Esophagus squamous epithelium (tissue), 5 donors: Measurements from ENCODE around the gene TPGS2. TPM values are rescaled to one million over a fixed set of nuclear protein-coding genes. Genes with fewer than 3 reads are reported as not detected.

ENCODE experiments used
- DNase-seq: peaks from one replicate; lab custom pipeline; 2025; lab: John Stamatoyannopoulos, UW
- H3K27ac ChIP-seq, 4 donors: fragments of 200-600 bp; sonication (generic); one replicate each; pipeline ENCODE4 v1.5.1; 2016 to 2019; ENCODE audit warnings: mild to moderate bottlenecking in 1 of 4
- H3K27me3 ChIP-seq, 4 donors: fragments of 200-600 bp; sonication (generic); 1 replicate in 3 of 4; 2 replicates in 1 of 4; pipeline versions ENCODE4 v1.5.1 to v1.6.0; 2017 to 2021; ENCODE audit warnings: antibody characterized with exemption in 1 of 4
- H3K36me3 ChIP-seq, 3 donors: fragments of 200-600 bp; sonication (generic); one replicate each; pipeline ENCODE4 v1.5.1; 2016 to 2019
- H3K4me1 ChIP-seq, 3 donors: fragments of 200-600 bp; sonication (generic); one replicate each; pipeline ENCODE4 v1.5.1; 2017 to 2019
- H3K4me3 ChIP-seq, 4 donors: fragments of 200-600 bp; sonication (generic); 1 replicate in 3 of 4; 2 replicates in 1 of 4; pipeline ENCODE4 v1.5.1; 2016 to 2019; ENCODE audit warnings: mild to moderate bottlenecking in 2 of 4, moderate library complexity in 1 of 4
- H3K9me3 ChIP-seq, 3 donors: fragments of 200-600 bp; sonication (generic); one replicate each; pipeline ENCODE4 v1.5.1; 2016 to 2019
- POLR2A ChIP-seq, 4 donors: fragments of 450-650 bp; IDR thresholded peaks; one replicate each; pipeline ENCODE4 v1.6.1; 2017; ENCODE audit warnings: antibody characterized with exemption in 4 of 4, mild to moderate bottlenecking in 4 of 4, moderate library complexity in 3 of 4
- WGBS, 2 donors: methylation state at CpG; one replicate each; pipeline ENCODE4 v1.1.5; 2018; 5-methylcytosine and 5-hydroxymethylcytosine counted together
- intact Hi-C: fragments of 100-400 bp; cut with DNase I; formaldehyde crosslinking; loops from one replicate; pipeline ENCODE4 v1.15.0; 2022
- total RNA-seq, 4 donors: library from RNA; depleted of rRNA; stranded (reverse); fragments of >200 nt; gene quantifications; one replicate each; pipeline ENCODE4 v1.1.0, GENCODE V29; 2016
- TF ChIP-seq, protein P1 (sequence below), 6 experiments: fragments of 450-650 bp in 4 of 6; fragments of 200-600 bp in 2 of 6; sonication (generic) in 2 of 6; IDR thresholded peaks; one replicate each; pipeline ENCODE4 v1.5.1; 2016 to 2019; ENCODE audit warnings: antibody characterized with exemption in 6 of 6, mild to moderate bottlenecking in 4 of 6, moderate library complexity in 4 of 6
- donor health status: DM: yes; HTN: yes; CAD: no.

TPGS2 gene
- total RNA-seq, 4 donors from 2014 or later = 65.1 to 155 (median 105) TPM

DNA sequence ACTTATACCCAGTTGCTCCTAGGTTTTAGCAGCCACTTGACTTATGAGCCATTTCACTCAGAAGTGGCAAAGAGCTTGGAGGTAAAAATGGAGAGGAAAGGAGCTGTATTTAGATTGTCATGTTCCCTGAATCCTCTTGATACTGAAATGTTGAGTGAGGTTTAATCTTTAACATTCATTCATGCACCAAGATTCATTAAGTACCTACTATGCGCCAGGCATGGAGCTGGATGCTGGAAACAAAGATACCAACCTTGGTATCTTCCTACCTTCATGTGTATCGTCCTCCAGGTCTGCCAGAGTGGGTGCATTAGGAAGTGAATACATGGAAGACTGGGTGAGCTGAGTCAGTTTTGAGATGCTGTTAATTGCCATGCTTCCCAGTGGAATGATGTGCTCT lies 23.7 kb downstream of the TPGS2 start:
- no peak overlapping the region for H3K27ac ChIP-seq
- TF ChIP-seq POLR2A (IDR thresholded peaks at IDR 0.05) = no peak
- TF ChIP-seq, protein P1, sequence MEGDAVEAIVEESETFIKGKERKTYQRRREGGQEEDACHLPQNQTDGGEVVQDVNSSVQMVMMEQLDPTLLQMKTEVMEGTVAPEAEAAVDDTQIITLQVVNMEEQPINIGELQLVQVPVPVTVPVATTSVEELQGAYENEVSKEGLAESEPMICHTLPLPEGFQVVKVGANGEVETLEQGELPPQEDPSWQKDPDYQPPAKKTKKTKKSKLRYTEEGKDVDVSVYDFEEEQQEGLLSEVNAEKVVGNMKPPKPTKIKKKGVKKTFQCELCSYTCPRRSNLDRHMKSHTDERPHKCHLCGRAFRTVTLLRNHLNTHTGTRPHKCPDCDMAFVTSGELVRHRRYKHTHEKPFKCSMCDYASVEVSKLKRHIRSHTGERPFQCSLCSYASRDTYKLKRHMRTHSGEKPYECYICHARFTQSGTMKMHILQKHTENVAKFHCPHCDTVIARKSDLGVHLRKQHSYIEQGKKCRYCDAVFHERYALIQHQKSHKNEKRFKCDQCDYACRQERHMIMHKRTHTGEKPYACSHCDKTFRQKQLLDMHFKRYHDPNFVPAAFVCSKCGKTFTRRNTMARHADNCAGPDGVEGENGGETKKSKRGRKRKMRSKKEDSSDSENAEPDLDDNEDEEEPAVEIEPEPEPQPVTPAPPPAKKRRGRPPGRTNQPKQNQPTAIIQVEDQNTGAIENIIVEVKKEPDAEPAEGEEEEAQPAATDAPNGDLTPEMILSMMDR (IDR thresholded peaks at IDR 0.05) = no peak

GRCh38 chr18:36798738-36799473 lies 29.9 kb downstream of the TPGS2 start:
- DNase-seq = no peak
- peaks cover 0 to 99% (median 20%) of the 10 kb centered on the region in 3 donors for H3K36me3 ChIP-seq
- intact Hi-C loops = no loop called here
- H3K9me3 ChIP-seq = no peaks in the 10 kb centered on the region
- no peaks in the 10 kb centered on the region for H3K27me3 ChIP-seq
- 89 to 92% methylated on average over 3 of the region's 3 CpGs for WGBS, 2 donors
- H3K4me1 ChIP-seq = no peaks in the 10 kb centered on the region
- no peak overlapping the region for H3K4me3 ChIP-seq
- no peak overlapping the region for H3K27ac ChIP-seq
- no peak for TF ChIP-seq POLR2A (IDR thresholded peaks at IDR 0.05)
- TF ChIP-seq, protein P1 (IDR thresholded peaks at IDR 0.05) = no peak

More for the DNA sequence above, 23.7 kb downstream of the TPGS2 start:
- no peak for DNase-seq
- intact Hi-C loops = no loop called here
- H3K4me3 ChIP-seq = no peak overlapping the region
- no peaks in the 10 kb centered on the region for H3K9me3 ChIP-seq
- peaks cover 0 to 5% (median 3%) of the 10 kb centered on the region in 3 donors for H3K4me1 ChIP-seq
- H3K36me3 ChIP-seq = peaks cover 0 to 83% (median 0%) of the 10 kb centered on the region in 3 donors
- 96 to 100% methylated on average over 2 of the region's 2 CpGs for WGBS, 2 donors
- no peaks in the 10 kb centered on the region for H3K27me3 ChIP-seq

- Histone ChIP-seq H3K4me1 (no peaks in the 10 kb centered on the region), H3K27me3 (no peaks in the 10 kb centered on the region), H3K27ac (no peak overlapping the region), H3K4me3 (no peak overlapping the region), H3K9me3 (no peaks in the 10 kb centered on the region), H3K36me3 (peaks cover 0 to 88% (median 18%) of the 10 kb centered on the region in 3 donors)
- no peak for DNase-seq
- TF ChIP-seq, protein P1 (IDR thresholded peaks at IDR 0.05) = no peak
- no peak for TF ChIP-seq POLR2A (IDR thresholded peaks at IDR 0.05)
- WGBS, 2 donors = 96 to 98% methylated on average over 4 of the region's 4 CpGs
- intact Hi-C loops = no loop called here
These were observed 36.0 kb downstream of the TPGS2 start for GRCh38 chr18:36792634-36793283.

DNA sequence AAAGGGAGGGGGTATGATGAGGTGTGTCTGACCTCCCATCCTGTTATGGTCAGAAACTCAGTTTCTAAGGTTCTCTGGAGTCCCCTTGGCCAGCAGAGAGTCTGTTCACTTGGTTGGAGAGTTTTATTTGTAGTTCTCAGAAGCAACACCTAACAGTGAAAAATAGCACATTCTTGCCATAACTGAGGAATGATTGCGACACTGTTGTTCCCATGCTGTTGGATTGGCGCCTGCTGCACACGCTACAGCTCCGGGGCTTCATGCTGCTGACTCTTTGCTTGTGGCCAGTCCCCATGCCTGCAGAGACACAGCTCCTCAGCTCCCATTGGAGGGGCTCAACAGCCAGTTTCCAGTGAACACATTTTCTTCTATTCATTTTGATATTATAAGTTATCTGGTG lies 42.1 kb downstream of the TPGS2 start:
- peak overlapping the region in 2 of 4 donors; percentile 10 to 63 for H3K27ac ChIP-seq
- peaks cover 0 to 11% (median 5%) of the 10 kb centered on the region in 3 donors for H3K4me1 ChIP-seq
- H3K4me3 ChIP-seq = no peak overlapping the region
- no peak for TF ChIP-seq POLR2A (IDR thresholded peaks at IDR 0.05)
- TF ChIP-seq, protein P1 (IDR thresholded peaks at IDR 0.05) = no peak
- 46 to 59% methylated on average over 4 of the region's 4 CpGs for WGBS, 2 donors
- no peak for DNase-seq
- intact Hi-C loops = no loop called here
- H3K27me3 ChIP-seq = no peaks in the 10 kb centered on the region
- H3K9me3 ChIP-seq = no peaks in the 10 kb centered on the region
- H3K36me3 ChIP-seq = peaks cover 0 to 35% (median 0%) of the 10 kb centered on the region in 3 donors

DNA sequence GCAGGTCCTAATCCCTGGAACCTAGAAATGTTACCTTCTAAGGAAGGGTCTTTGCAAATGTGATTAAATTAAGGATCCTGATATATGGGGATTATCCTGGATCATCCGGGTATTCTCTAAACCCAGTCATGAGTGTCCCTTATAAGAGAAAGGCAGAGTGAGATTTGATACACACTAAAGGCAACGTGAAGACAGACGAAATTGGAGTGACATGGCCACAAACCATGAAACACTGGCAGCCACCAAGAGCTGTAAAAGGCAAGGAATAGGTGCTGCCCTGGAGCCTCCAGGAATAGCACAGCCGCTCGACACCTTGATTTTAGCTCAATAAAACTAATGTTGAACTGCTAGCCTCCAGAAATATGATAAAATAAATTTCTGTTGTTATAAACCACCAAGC lies 45.0 kb downstream of the TPGS2 start:
- TF ChIP-seq POLR2A (IDR thresholded peaks at IDR 0.05) = no peak
- Histone ChIP-seq H3K9me3 (no peaks in the 10 kb centered on the region), H3K36me3 (peaks cover 0 to 27% (median 6%) of the 10 kb centered on the region in 3 donors), H3K4me3 (no peak overlapping the region), H3K4me1 (peaks cover 0 to 11% (median 5%) of the 10 kb centered on the region in 3 donors), H3K27ac (no peak overlapping the region), H3K27me3 (no peaks in the 10 kb centered on the region)
- 96 to 97% methylated on average over 5 of the region's 5 CpGs for WGBS, 2 donors
- DNase-seq = no peak
- intact Hi-C loops = no loop called here
